Fibroblast of lung (primary cell): ENCODE measurements around the gene LPIN2. TPM values are rescaled to one million over a fixed set of nuclear protein-coding genes. Genes with fewer than 3 reads are reported as not detected.

Source experiments
- DNase-seq, 2 donors: peaks; one replicate each; pipeline versions ENCODE4 v3.0.0 to v3.0.0-alpha.2; 2010; ENCODE audit warnings: low read depth in 2 of 2
- H2AFZ ChIP-seq: 2 replicates; pipeline ENCODE4 v1.5.1; 2012; ENCODE audit warnings: low read length, control low read depth, inconsistent platforms
- H3K27ac ChIP-seq: 2 replicates; pipeline ENCODE4 v1.5.1; 2011; ENCODE audit warnings: low read length, control low read depth; ENCODE audit not compliant: insufficient read depth
- H3K27me3 ChIP-seq: 2 replicates; pipeline ENCODE4 v1.5.1; 2011; ENCODE audit warnings: mild to moderate bottlenecking, low read length; ENCODE audit not compliant: control insufficient read depth, insufficient read depth
- H3K36me3 ChIP-seq: 2 replicates; pipeline ENCODE4 v1.5.1; 2011; ENCODE audit warnings: low read length; ENCODE audit not compliant: control insufficient read depth, insufficient read depth
- H3K4me1 ChIP-seq: 2 replicates; pipeline ENCODE4 v1.5.1; 2011; ENCODE audit warnings: low read length; ENCODE audit not compliant: control insufficient read depth, insufficient read depth; ENCODE audit errors: extremely low read depth
- H3K4me2 ChIP-seq: 2 replicates; pipeline ENCODE4 v1.5.1; 2011; ENCODE audit warnings: low read length, control low read depth; ENCODE audit not compliant: insufficient read depth; ENCODE audit errors: extremely low read depth
- H3K4me3 ChIP-seq, 4 experiments: fragments of 200-600 bp in 1 of 4; sonication (generic) in 1 of 4; replicated peaks in 1 of 4; 2 replicates each; pipeline ENCODE4 v1.5.1; 2011 to 2016; ENCODE audit warnings: low read length in 4 of 4, low read depth in 3 of 4, mild to moderate bottlenecking in 3 of 4, control low read depth in 2 of 4, inconsistent platforms in 1 of 4, mixed read lengths in 1 of 4; ENCODE audit not compliant: insufficient read depth in 1 of 4; ENCODE audit errors: control extremely low read depth in 1 of 4
- H3K79me2 ChIP-seq: 2 replicates; pipeline ENCODE4 v1.5.1; 2012; ENCODE audit warnings: mild to moderate bottlenecking, low read length, inconsistent platforms; ENCODE audit not compliant: control insufficient read depth, insufficient read depth
- H3K9ac ChIP-seq: 2 replicates; pipeline ENCODE4 v1.5.1; 2011; ENCODE audit warnings: mild to moderate bottlenecking, low read length, control low read depth; ENCODE audit not compliant: insufficient read depth
- H3K9me3 ChIP-seq: 2 replicates; pipeline ENCODE4 v1.5.1; 2012; ENCODE audit warnings: low read depth, low read length; ENCODE audit not compliant: control insufficient read depth, insufficient read depth
- H4K20me1 ChIP-seq: 2 replicates; pipeline ENCODE4 v1.5.1; 2011; ENCODE audit warnings: low read length; ENCODE audit not compliant: control insufficient read depth, insufficient read depth; ENCODE audit errors: extremely low read depth
- EZH2 ChIP-seq: IDR thresholded peaks from 2 replicates; pipeline ENCODE4 v1.5.1; 2012; ENCODE audit warnings: low read length, control low read depth, mild to moderate bottlenecking; ENCODE audit errors: missing control alignments
- polyA plus RNA-seq, 2 donors: library from polyadenylated mRNA; depleted of rRNA in 1 of 2; stranded (reverse) in 1 of 2; unstranded in 1 of 2; fragments of >200 nt; gene quantifications; 2 replicates each; pipeline ENCODE4 v1.2.1, GENCODE V29; 2011 to 2012; ENCODE audit warnings: missing spikeins in 1 of 2
- total RNA-seq: library from RNA; depleted of rRNA; stranded (reverse); fragments of >200 nt; gene quantifications from 2 replicates; pipeline ENCODE4 v1.2.1, GENCODE V29; 2014
- TF ChIP-seq, protein P1 (sequence below), 2 donors: IDR thresholded peaks in 1 of 2; conservative IDR thresholded peaks in 1 of 2; 1 replicate in 1 of 2; 2 replicates in 1 of 2; pipeline ENCODE4 v1.5.1; 2011 to 2012; ENCODE audit warnings: low read length in 2 of 2, control low read depth in 1 of 2, inconsistent platforms in 1 of 2, low read depth in 1 of 2, mild to moderate bottlenecking in 1 of 2

Gene LPIN2
- total and polyA plus RNA-seq, 2 donors (not counting 1 experiment from before 2014, with no cell fraction given), result 51.0 to 58.1 TPM

DNA sequence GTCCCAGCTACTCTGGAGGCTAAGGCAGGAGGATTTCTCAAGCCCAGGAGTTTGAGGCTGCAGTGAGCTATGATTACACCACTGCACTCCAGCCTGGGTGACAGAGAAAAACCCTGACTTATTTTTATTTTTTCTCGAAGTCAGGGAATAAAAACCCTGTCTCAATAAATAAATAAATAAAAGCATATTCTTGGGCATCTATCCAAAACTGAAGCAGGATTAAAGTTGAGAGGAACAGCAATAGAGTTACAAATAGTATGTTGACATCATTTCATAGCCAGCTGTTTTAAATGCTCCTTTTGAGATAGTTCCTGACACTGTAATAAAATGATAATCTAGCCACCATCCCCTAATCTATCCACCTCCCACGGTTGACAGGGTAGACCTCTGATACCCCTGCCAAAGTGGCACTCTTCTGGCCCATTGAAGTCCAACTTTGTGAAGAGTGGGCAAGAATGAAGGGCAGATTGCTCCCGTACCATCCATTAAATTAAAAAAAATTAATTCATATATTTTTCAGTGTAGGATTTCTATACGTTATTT, 42.3 kb upstream of the LPIN2 start:
- no peaks in the 10 kb centered on the region for H3K9me3 ChIP-seq
- no peaks in the 10 kb centered on the region for H3K27me3 ChIP-seq
- H3K4me1 ChIP-seq, result no peaks in the 10 kb centered on the region
- no peak overlapping the region for H3K27ac ChIP-seq
- no peak overlapping the region for H3K4me2 ChIP-seq
- H3K36me3 ChIP-seq, result no peaks in the 10 kb centered on the region
- no peak overlapping the region for H2AFZ ChIP-seq
- DNase-seq, result peak in 1 of 2 donors; percentile 56
- H3K4me3 ChIP-seq, result no peak overlapping the region
- TF ChIP-seq, protein P1, sequence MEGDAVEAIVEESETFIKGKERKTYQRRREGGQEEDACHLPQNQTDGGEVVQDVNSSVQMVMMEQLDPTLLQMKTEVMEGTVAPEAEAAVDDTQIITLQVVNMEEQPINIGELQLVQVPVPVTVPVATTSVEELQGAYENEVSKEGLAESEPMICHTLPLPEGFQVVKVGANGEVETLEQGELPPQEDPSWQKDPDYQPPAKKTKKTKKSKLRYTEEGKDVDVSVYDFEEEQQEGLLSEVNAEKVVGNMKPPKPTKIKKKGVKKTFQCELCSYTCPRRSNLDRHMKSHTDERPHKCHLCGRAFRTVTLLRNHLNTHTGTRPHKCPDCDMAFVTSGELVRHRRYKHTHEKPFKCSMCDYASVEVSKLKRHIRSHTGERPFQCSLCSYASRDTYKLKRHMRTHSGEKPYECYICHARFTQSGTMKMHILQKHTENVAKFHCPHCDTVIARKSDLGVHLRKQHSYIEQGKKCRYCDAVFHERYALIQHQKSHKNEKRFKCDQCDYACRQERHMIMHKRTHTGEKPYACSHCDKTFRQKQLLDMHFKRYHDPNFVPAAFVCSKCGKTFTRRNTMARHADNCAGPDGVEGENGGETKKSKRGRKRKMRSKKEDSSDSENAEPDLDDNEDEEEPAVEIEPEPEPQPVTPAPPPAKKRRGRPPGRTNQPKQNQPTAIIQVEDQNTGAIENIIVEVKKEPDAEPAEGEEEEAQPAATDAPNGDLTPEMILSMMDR (conservative IDR thresholded peaks at IDR 0.05 in 1 of 2, IDR thresholded peaks at IDR 0.05 in 1 of 2; ENCODE audit: low read depth in 1 of 2, low read length in 2 of 2), result no peak
- TF ChIP-seq EZH2, result no peak
- no peaks in the 10 kb centered on the region for H4K20me1 ChIP-seq
- H3K9ac ChIP-seq, result no peak overlapping the region
- no peaks in the 10 kb centered on the region for H3K79me2 ChIP-seq

DNA sequence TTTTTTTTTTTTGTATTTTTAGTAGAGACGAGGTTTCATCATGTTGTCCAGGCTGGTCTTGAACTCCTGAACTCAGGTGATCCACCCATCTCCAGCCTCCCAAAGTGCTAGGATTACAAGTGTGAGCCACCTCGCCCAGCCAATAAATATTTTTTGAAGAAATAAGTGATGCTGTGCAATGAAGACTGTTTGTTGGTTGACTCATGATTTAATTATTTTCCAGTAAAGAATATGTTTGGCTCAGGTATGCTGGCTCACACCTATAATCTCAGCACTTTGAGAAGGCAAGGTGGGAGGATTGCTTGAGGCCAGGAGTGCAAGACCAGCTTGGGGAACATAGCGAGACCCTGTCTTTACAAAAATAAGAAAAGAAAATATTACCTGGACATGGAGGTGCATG, 41.8 kb upstream of the LPIN2 start:
- no peak for TF ChIP-seq EZH2
- TF ChIP-seq, protein P1 (conservative IDR thresholded peaks at IDR 0.05 in 1 of 2, IDR thresholded peaks at IDR 0.05 in 1 of 2; ENCODE audit: low read depth in 1 of 2, low read length in 2 of 2), result no peak
- no peak overlapping the region for H3K9ac ChIP-seq
- H2AFZ ChIP-seq, result no peak overlapping the region
- H3K4me2 ChIP-seq, result no peak overlapping the region
- H3K9me3 ChIP-seq, result no peaks in the 10 kb centered on the region
- no peak overlapping the region for H3K4me3 ChIP-seq
- H3K4me1 ChIP-seq, result no peaks in the 10 kb centered on the region
- no peak for DNase-seq
- no peaks in the 10 kb centered on the region for H3K27me3 ChIP-seq
- H3K27ac ChIP-seq, result no peak overlapping the region
- no peaks in the 10 kb centered on the region for H3K79me2 ChIP-seq
- H4K20me1 ChIP-seq, result no peaks in the 10 kb centered on the region
- no peaks in the 10 kb centered on the region for H3K36me3 ChIP-seq

DNA sequence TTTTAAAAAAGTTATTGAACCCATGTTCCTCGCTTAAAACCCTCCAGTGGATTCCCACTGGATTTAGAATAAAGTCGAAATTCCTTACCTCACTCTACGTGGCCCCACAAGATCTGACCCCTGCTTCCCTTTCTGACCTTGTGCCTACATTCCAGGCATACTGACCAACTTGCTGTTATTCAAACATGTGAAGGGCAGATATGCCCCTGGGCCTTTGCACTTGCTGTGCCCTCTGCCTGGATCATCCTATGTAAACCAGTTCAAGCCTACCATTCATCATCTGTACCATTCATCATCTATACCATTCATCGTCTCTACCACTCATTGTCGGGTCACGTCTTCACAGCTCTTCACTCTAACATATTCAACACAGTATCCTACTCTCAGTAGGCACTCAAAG, 41.3 kb upstream of the LPIN2 start:
- H3K27ac ChIP-seq, result no peak overlapping the region
- H3K27me3 ChIP-seq, result no peaks in the 10 kb centered on the region
- H3K79me2 ChIP-seq, result no peaks in the 10 kb centered on the region
- H2AFZ ChIP-seq, result no peak overlapping the region
- H3K4me2 ChIP-seq, result no peak overlapping the region
- no peaks in the 10 kb centered on the region for H4K20me1 ChIP-seq
- TF ChIP-seq EZH2, result no peak
- TF ChIP-seq, protein P1 (conservative IDR thresholded peaks at IDR 0.05 in 1 of 2, IDR thresholded peaks at IDR 0.05 in 1 of 2; ENCODE audit: low read depth in 1 of 2, low read length in 2 of 2), result no peak
- no peak overlapping the region for H3K4me3 ChIP-seq
- no peaks in the 10 kb centered on the region for H3K9me3 ChIP-seq
- no peaks in the 10 kb centered on the region for H3K4me1 ChIP-seq
- no peaks in the 10 kb centered on the region for H3K36me3 ChIP-seq
- DNase-seq, result no peak
- H3K9ac ChIP-seq, result no peak overlapping the region
